KMS-11 (cell line): ENCODE results near the gene PAK5.

Experiments
- H2AFZ ChIP-seq: fragments of 200-600 bp; sonication (generic); 2 replicates; pipeline ENCODE4 v1.6.1; 2016; ENCODE audit warnings: antibody characterized with exemption, mixed run types, low read depth
- H3K27ac ChIP-seq: fragments of 200-600 bp; sonication (generic); 2 replicates; pipeline ENCODE4 v1.6.1; 2016; ENCODE audit warnings: mild to moderate bottlenecking, mixed run types
- H3K27me3 ChIP-seq: fragments of 200-600 bp; sonication (generic); 2 replicates; pipeline ENCODE4 v1.6.1; 2017; ENCODE audit warnings: mild to moderate bottlenecking, low read depth, mixed run types, moderate library complexity; ENCODE audit not compliant: insufficient read depth
- H3K36me3 ChIP-seq: fragments of 200-600 bp; sonication (generic); 2 replicates; pipeline ENCODE4 v1.6.1; 2017; ENCODE audit warnings: mild to moderate bottlenecking, mixed run types; ENCODE audit not compliant: insufficient read depth
- H3K4me1 ChIP-seq: fragments of 200-600 bp; sonication (generic); 2 replicates; pipeline ENCODE4 v1.6.1; 2016; ENCODE audit warnings: mild to moderate bottlenecking, low read depth, mixed run types; ENCODE audit not compliant: poor library complexity, severe bottlenecking
- H3K4me2 ChIP-seq: fragments of 200-600 bp; sonication (generic); 2 replicates; pipeline ENCODE4 v1.7.0; 2016; ENCODE audit warnings: mild to moderate bottlenecking, mixed run types
- H3K4me3 ChIP-seq: fragments of 200-600 bp; sonication (generic); IDR thresholded peaks from 2 replicates; pipeline ENCODE4 v1.6.1; 2017; ENCODE audit warnings: low read depth, low read length, mixed read lengths; ENCODE audit not compliant: insufficient read depth
- H3K79me2 ChIP-seq: fragments of 200-600 bp; sonication (generic); 2 replicates; pipeline ENCODE4 v1.6.1; 2016; ENCODE audit warnings: low read depth, mixed run types; ENCODE audit not compliant: insufficient read depth
- H3K9ac ChIP-seq: fragments of 200-600 bp; sonication (generic); 2 replicates; pipeline ENCODE4 v1.6.1; 2016; ENCODE audit warnings: mild to moderate bottlenecking, mixed run types
- H4K20me1 ChIP-seq: fragments of 200-600 bp; sonication (generic); 2 replicates; pipeline ENCODE4 v1.6.1; 2016; ENCODE audit warnings: mild to moderate bottlenecking, mixed run types; ENCODE audit not compliant: insufficient read depth
- TF ChIP-seq, protein P1 (sequence below): fragments of 200-600 bp; sonication (generic); conservative IDR thresholded peaks from 2 replicates; pipeline ENCODE4 v1.6.1; 2017; ENCODE audit warnings: low read depth, mild to moderate bottlenecking, antibody characterized with exemption, low read length, moderate library complexity, mixed read lengths

PAK5 gene

DNA sequence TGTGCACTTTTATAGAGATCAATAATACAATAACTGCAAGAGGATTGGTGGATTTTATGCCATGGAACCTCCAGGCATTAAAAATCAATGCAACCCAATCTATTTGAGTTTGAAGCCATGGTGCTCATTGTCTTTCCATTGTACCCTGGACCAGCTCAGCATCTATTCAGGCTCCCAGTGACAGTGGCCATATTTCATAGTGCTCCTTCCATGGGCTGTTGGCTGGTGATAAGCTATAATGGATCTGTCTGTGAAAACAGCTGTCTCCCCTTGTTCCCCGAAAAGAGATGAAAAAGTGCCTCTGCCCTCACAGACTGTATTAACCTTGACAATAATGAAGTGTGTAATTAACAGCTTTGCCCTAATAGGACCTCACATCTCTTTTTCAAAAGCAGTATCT lies 250.2 kb downstream of the PAK5 start:
- Histone ChIP-seq H3K9ac (no peak overlapping the region), H3K79me2 (no peaks in the 10 kb centered on the region), H3K4me1 (peaks cover 12% of the 10 kb centered on the region), H3K36me3 (no peaks in the 10 kb centered on the region), H2AFZ (no peak overlapping the region), H3K27me3 (no peaks in the 10 kb centered on the region), H3K27ac (no peak overlapping the region), H4K20me1 (no peaks in the 10 kb centered on the region), H3K4me3 (no peak overlapping the region), H3K4me2 (no peak overlapping the region)
- TF ChIP-seq, protein P1, sequence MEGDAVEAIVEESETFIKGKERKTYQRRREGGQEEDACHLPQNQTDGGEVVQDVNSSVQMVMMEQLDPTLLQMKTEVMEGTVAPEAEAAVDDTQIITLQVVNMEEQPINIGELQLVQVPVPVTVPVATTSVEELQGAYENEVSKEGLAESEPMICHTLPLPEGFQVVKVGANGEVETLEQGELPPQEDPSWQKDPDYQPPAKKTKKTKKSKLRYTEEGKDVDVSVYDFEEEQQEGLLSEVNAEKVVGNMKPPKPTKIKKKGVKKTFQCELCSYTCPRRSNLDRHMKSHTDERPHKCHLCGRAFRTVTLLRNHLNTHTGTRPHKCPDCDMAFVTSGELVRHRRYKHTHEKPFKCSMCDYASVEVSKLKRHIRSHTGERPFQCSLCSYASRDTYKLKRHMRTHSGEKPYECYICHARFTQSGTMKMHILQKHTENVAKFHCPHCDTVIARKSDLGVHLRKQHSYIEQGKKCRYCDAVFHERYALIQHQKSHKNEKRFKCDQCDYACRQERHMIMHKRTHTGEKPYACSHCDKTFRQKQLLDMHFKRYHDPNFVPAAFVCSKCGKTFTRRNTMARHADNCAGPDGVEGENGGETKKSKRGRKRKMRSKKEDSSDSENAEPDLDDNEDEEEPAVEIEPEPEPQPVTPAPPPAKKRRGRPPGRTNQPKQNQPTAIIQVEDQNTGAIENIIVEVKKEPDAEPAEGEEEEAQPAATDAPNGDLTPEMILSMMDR, result no peak

DNA sequence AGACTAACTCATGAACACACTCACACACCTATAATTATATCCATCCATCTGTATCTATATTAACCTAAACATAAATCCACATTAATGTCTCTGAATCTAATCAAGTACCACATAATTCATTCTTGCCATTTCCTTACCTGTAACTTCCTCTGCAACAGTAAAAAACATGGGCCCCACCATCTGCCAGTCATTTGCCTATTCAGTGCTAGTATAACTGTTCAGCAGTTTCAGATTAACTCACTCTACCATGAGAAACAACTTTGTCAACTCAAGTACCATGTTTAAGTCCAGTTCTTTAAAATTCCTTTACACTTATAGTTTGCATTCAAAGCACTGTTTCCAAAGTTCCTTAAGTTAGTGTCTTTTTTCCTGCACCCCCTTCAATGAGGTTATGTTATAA lies 255.7 kb downstream of the PAK5 start:
- Histone ChIP-seq H3K79me2 (no peaks in the 10 kb centered on the region), H3K9ac (no peak overlapping the region), H3K4me2 (no peak overlapping the region), H3K4me3 (no peak overlapping the region), H3K27me3 (no peaks in the 10 kb centered on the region), H2AFZ (no peak overlapping the region), H3K4me1 (no peaks in the 10 kb centered on the region), H3K36me3 (no peaks in the 10 kb centered on the region), H4K20me1 (no peaks in the 10 kb centered on the region), H3K27ac (no peak overlapping the region)
- TF ChIP-seq, protein P1, result no peak

DNA sequence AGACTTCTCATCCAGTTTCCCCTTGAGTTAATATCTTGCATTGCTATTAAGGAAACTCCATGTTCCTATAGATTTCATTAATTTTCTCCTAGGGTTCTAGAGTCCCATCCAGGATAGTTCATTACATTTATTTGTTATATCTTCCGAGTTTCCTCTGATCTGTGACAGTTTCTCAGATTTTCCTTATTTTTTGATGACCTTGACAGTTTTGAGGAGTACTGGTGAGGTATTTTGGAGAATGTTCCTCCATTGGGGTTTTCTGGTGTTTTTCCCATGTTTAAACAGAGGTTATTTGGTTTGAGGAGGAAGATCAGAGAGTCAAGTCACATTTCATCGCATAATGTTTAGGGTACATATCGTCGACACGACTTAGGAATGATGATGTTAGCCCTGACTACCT lies 256.7 kb downstream of the PAK5 start:
- H3K36me3 ChIP-seq, result no peaks in the 10 kb centered on the region
- H3K9ac ChIP-seq, result no peak overlapping the region

DNA sequence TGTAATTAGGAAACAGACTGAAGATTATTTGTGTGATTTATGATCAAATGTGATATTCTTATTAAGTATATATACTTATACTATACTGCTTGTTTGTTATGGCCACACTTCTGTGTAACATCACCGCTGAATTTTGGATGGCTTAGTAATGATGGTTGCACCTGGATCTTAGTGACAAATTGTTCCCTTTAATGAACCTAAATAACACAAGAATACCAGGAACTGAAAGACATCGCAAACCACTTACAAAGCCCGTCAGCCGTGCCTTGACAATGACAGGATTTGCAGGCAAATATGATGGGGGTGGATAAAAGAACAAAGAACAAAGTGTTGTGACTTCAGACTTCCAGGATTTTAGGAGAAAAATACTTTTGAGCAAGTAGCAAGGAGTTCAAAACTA lies 257.4 kb downstream of the PAK5 start:
- H3K27ac ChIP-seq, result no peak overlapping the region
- no peak overlapping the region for H2AFZ ChIP-seq
- no peaks in the 10 kb centered on the region for H4K20me1 ChIP-seq
- no peaks in the 10 kb centered on the region for H3K27me3 ChIP-seq
- H3K9ac ChIP-seq, result no peak overlapping the region
- no peak overlapping the region for H3K4me2 ChIP-seq
- H3K79me2 ChIP-seq, result no peaks in the 10 kb centered on the region
- TF ChIP-seq, protein P1, result no peak
- H3K4me3 ChIP-seq, result no peak overlapping the region
- H3K4me1 ChIP-seq, result no peaks in the 10 kb centered on the region
- H3K36me3 ChIP-seq, result no peaks in the 10 kb centered on the region

More for the DNA sequence above, 256.7 kb downstream of the PAK5 start:
- no peaks in the 10 kb centered on the region for H3K4me1 ChIP-seq
- no peak overlapping the region for H2AFZ ChIP-seq
- no peaks in the 10 kb centered on the region for H4K20me1 ChIP-seq
- H3K4me3 ChIP-seq, result no peak overlapping the region
- H3K27ac ChIP-seq, result no peak overlapping the region
- no peak overlapping the region for H3K4me2 ChIP-seq
- no peaks in the 10 kb centered on the region for H3K27me3 ChIP-seq
- no peaks in the 10 kb centered on the region for H3K79me2 ChIP-seq
- TF ChIP-seq, protein P1, result no peak
